Ammon's horn (tissue), 1 donor: ENCODE data around the gene NRIP1.
A peak's percentile ranks its signal among the peaks of the same experiment; 100 is the strongest.

Experiments
- DNase-seq: peaks from one replicate; pipeline ENCODE4 v3.0.0-alpha.2; 2016; ENCODE audit warnings: low spot score

The NRIP1 gene, protein sequence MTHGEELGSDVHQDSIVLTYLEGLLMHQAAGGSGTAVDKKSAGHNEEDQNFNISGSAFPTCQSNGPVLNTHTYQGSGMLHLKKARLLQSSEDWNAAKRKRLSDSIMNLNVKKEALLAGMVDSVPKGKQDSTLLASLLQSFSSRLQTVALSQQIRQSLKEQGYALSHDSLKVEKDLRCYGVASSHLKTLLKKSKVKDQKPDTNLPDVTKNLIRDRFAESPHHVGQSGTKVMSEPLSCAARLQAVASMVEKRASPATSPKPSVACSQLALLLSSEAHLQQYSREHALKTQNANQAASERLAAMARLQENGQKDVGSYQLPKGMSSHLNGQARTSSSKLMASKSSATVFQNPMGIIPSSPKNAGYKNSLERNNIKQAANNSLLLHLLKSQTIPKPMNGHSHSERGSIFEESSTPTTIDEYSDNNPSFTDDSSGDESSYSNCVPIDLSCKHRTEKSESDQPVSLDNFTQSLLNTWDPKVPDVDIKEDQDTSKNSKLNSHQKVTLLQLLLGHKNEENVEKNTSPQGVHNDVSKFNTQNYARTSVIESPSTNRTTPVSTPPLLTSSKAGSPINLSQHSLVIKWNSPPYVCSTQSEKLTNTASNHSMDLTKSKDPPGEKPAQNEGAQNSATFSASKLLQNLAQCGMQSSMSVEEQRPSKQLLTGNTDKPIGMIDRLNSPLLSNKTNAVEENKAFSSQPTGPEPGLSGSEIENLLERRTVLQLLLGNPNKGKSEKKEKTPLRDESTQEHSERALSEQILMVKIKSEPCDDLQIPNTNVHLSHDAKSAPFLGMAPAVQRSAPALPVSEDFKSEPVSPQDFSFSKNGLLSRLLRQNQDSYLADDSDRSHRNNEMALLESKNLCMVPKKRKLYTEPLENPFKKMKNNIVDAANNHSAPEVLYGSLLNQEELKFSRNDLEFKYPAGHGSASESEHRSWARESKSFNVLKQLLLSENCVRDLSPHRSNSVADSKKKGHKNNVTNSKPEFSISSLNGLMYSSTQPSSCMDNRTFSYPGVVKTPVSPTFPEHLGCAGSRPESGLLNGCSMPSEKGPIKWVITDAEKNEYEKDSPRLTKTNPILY (N-terminal part only)

DNA sequence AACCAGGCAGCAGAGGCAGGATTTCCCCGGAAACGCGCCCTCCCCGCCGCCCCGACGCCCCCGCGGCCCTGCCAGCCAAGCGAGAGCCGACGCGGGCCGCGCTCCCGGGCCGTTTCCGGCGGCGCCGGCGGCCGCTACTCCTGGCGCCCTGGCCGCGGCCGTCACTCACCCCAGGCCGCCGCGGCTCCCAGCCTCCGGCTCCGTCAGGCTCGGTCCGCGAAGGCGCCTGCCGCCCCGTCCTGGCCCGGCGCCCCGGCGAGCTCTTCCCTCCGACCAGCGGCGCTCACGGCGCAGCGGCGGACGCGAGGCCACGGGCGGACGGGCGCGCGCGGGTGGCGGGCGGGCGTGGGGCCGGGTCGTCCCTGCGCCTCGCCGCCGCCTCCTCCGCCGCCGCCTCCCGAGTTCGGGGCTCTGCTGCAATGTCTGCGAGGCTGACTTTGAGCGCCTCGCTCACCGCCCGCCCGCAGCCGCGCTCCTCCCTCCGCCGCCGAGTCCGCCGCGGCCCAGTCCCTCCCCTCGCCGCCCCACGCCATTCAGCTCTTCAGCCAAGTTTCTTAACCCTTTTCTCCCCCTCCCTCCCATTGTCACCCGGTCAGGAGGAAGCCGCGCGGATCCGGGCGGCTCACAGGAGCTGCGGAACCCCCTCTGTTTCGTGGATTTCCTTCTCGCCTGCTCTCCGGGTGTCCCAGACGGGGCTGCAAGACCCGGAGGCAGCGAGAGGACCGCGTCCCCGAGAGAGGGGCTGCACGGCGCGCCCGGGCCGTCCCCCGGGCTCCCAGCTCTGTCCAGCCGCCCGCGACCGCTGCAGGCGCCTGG lies at the start of gene NRIP1:
NRIP1 (minus strand) TSS at position 425 of the 816 bp plus-strand sequence. CDS start 96,808 bp downstream, outside the sequence.
- DNase-seq, result peak; percentile 95

DNA sequence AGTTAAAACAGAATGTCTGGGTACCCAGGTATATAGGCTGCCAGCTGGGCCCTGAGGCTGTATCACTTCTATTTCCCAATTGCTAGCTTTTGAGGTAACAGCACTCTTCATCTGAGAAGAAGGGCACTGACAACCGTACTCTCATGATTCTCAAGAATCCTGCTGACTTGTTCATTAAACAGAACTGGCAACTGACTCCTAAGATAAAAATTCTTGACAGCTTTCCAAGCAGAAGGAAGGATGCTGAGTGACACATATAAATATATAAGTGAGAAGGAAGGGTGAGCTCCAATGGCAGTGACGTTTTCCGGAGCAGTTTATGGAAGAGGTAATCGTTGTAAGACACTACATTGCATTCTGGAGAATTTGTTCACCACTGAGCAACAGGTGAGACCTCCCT lies 48.1 kb upstream of the NRIP1 start:
- DNase-seq, result no peak

DNA sequence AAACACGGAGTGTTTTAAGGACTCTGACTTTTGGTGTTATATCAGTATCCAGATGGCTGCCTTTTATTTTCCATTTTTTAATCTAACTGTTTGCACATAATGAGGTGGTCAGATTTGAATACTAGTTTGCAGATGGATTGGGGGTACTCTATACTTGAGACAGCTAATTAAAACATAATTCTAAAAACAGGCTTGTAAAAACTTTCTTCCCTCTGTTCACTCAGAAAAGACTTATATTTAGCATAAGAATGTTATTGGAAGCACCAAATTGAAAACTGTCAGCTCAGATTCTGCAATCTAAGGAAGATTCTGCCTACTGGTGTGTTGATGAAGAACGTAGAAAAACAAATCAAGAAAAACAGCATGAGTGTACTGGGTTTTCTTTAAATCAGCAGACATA lies 44.0 kb upstream of the NRIP1 start:
- DNase-seq, result no peak

DNA sequence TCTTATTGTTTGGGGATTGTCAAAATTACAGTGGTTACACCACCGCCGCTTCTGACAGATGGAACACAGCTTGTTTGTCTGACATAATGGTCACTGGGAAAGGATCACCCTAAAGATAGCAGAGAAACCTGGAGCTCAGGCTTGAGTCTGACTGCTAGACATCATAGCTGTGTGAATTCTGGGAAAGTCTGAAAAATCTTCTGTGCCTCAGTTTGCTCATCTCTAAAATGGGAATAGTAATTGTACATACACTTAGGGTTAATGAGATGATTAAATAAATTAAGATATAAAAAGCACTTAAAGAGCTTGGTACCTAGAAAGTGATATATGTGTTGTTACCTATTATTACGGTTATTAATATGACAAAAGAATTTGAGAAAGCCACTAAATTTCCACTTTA lies 39.7 kb upstream of the NRIP1 start:
- DNase-seq, result no peak

DNA sequence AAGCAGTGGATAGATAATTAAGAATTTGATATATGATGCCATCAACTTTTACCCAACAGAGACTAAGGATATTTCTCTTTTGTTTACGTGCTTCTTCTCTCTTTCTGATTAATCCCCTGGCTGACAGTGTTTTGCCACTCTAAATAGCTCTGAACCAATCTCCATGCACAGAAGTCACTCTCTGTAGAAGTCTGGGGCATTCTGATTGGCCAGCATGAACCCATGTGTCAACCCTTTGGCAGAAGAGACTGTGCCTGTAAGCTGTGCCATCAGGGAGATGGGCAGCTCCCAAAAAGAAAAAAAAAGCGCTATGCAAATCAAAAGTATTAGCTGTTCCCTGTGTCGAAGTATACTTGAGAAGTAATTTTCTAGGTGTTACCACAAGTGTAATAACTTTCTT lies 34.1 kb upstream of the NRIP1 start:
- no peak for DNase-seq

DNA sequence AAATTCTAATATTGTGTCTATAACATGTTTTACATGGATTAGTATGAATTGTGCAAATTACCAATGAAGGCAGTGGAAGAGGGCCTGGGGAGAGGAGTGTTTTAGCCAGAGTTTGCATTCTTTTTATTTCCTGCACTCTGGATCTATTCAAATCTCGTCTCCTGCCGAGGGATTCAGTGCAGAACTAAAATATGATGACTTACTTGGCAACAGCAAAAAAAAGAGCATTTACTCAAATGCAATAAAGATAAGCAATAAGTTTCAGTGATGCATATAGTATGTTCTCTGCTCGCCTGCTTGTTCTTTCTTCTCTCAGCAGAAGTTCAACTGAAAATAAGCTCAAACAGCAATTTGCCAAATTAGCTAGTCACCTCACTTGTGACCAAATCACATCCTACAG lies 33.4 kb upstream of the NRIP1 start:
- no peak for DNase-seq

DNA sequence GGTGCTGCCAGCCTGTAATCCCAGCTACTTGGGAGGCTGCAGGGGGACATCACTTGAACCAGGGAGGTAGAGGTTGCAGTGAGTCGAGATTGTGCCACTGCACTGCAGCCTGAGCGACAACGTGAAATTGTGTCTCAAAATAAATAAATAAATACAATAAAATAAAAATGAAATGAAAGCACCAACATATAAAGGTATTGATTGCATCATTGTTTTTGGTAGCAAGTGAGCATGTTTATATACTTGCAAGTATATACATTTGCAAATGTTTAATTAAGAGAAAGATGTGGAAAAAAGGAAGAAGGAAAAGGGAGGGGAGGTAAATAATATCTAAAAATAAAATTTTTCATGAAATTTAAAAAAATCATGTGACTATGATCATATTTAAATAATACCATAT lies 32.8 kb upstream of the NRIP1 start:
- no peak for DNase-seq

DNA sequence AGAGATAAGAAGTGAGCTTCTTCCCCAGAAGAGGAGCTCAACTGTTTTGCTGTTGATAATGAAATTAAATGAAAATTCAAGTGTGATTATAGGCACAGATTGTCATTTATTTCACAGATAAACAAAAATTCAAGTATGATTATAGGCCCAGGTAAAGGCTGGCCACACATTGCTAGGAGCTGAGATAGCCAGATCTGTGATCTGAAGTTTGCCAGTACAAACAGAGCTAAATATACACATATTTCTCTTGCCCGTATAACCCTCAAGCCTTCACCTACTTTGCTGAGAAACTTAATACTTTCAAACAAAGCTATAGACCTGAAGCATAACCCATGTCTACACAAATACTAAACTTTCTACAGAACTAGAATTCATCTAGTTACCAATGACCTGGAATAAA lies 31.3 kb upstream of the NRIP1 start:
- no peak for DNase-seq

DNA sequence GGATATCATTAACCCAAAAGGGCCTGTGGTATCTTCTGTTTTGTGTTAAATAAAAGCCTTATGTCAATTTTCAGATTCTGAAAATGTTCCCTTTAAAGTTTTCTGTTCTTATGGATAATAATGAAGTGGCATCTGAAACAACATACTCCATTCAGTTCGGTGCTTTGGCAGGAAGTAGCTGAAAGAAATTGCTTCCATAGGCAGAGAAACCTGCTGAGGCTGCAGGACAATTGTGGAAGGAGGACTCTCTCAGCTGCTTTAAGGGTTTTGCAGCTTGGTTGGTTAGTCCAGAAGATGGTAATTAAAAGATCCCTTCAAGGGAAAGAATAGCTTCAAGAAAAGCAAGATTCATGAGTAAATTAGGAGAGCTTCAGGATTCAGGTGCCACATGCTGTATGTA lies 30.5 kb upstream of the NRIP1 start:
- DNase-seq, result peak; percentile 14

DNA sequence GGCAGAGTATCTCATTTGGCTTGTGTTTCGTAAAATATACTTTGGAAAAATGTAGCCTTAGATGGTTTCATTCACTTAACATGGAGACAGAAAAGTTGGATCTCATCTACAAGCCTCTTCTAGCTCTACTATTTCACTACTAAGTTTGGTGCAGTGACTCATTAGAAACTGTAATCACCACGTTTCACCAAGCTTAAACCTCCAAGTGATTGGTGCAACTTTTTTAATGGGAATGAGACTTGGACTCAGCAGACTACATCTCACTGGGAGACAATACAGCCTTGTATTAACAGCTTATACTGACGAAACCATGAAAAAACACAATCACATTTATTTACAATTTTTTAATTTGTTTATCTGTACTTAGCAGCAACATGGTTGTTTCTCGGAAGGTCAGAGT lies 29.9 kb upstream of the NRIP1 start:
- DNase-seq, result no peak

DNA sequence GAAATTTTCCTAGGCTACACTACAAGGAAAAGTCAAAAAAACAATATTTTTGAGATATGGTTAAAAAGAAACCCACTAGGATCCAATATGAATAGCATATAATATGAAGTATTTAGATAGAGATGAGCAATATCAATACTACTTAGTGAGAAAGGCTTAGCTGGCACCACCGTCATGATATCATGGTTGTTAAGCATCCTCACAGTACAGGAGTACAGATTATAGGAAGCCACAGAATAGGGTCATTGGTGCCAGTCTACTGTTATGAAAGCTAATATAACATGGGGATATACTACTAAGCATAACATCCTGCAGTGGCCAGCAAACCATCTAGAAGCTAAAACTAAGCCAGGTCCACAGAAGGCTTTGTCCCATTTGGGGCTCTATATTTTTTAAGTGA lies 28.4 kb upstream of the NRIP1 start:
- no peak for DNase-seq

DNA sequence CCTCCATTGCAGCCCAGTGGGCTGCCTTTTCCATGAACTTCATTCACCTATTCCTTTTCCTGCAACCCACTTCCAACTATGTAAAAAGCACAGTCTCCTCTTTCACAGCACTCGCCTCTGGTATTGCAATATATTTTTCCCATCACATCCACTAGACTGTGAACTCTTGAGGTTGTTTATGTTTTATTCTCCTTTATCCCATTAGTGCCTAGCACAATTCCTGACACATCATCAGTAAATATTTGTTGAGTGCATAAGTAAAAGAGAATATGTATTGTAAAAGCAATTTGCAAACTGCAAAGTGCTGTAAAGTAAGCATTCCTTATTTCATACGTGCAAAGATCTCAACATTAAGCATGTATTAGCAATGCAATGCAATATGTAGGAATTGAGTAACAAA lies 27.9 kb upstream of the NRIP1 start:
- DNase-seq, result no peak

DNA sequence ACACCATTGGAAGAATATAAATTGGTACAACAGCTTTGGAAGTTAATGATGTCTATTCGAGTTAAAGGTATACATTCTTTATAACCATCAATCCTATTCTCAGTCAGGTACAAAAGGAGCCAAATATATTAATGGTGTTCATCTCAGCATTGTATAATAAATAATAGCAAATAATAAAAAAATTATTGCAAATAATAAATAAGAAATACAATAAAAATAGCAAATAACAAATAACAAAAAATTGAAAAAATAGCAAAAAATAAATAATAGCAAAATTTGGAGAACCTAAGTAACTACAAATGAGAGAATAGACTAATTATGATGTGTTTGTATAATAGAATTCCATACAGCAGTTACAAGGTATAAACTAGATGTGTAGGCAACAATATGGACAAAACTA lies 25.6 kb upstream of the NRIP1 start:
- DNase-seq, result no peak

DNA sequence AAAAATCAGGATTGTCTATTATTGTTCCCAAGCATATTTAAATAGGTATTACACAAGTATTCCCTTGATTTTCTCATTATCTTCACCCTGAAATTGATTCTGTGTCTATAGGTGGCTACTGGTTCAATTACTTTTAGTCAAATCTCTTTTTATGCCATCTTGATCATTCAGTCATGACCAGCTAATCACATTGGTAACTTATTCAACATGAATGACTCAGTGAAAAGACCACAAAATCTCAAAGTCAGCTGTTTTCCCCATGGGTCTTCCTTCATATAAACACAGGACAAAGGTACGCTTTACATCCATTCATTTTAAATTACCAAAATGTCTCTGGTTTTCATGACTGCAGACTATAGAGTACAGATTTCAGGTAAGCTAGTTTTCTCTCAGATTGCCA lies 23.7 kb upstream of the NRIP1 start:
- DNase-seq, result no peak

DNA sequence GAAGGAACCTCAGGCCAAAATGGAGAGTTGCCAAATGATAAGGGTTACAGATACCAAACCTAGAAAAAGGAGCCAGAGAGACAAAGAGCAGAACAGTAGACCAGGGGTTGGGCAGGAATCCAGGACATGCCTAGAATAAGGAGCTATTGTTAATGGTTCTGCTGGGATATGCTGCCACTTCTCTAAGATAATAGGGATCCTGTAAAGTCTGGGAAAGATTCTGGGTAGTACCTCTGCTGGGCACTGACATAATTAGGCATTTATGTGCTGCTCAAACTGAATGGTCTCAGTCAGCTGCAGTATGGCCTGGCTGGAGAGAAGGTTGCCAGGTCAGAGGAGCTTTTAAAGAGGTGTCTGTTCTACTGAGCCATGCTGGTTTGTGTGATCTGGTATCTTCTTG lies 19.9 kb upstream of the NRIP1 start:
- no peak for DNase-seq

DNA sequence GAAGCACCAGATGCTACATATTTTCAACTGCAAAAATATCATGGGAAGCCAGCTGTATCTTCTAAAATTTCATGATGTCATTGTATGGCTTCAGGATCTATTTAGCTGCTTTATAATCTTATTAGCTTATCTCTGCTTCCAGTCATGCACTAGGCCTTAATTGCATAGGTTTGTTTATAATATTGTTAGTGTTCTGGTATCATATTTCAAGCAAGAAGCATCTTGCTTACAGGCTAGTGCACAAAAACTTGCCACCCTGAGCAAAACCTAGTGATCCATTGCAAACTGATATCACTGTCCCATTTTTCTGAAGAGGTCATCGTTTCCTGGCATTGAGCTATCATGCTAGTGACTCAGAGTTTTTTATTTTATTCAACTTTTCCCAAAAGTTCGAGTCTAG lies 15.7 kb upstream of the NRIP1 start:
- no peak for DNase-seq

DNA sequence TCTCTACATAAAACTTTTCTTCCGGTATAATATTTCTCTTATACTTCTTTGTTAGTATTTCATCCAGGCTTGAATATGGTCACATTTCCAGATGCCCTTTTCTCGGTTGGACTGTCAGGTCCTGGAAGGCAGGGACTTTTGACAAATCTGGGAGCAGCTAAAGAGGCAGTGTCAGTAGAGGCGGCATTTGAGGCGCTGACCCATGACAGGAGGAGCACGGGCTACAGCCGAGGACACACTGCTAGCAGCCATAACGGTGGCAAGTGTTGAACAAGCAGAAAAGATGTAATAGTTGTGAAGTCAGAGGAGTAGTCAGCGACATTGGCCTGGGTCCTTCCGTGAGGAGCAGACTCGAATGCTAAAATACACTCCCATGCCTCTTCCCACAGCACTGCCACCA lies 14.5 kb upstream of the NRIP1 start:
- DNase-seq, result no peak

DNA sequence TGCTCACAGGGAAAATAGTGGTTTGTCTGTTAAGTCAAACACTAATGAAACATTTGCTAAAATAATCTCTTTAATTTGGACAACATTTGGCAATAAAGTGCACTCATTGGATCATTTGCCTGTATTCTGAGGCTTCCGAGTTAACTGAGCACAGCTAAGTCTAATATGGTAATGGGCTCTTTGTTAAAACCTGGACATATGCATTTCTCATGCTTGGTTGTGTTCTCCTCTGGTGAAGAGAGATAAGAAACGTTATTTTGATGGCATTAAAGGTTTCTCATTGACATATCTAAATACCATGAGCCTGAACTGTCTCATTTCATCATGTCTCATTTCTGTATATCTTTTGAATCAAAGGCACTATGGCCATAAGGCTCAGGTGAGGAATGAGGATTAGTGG lies 13.4 kb upstream of the NRIP1 start:
- no peak for DNase-seq

DNA sequence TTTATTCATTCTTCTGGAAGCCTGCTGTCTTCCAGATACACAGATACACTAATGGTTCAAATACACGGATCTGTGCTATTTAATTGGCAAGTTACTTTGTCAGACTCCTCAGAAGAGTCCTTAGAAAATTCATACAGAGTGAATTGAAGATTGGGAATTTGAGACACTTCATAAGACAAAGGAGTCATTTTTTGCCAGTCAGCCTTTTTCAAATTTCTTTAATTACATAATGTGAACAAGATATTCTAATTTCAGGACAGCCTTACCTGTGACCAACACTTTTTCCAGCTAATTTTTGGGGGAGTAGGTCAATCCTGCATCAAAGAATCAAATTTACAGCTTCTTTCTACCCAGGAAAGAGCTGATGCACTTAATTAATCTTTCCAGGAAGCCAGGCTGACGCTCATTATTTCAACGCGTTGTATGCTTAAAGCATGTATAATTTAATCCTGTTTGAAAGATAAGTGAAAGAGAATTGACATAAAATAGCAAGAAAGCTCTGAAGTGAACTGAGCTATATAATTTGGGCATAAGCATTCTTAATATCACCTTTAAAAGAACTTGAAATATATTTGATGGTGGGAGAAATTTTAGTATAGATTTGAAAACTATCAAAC lies 12.8 kb upstream of the NRIP1 start:
- DNase-seq, result no peak

DNA sequence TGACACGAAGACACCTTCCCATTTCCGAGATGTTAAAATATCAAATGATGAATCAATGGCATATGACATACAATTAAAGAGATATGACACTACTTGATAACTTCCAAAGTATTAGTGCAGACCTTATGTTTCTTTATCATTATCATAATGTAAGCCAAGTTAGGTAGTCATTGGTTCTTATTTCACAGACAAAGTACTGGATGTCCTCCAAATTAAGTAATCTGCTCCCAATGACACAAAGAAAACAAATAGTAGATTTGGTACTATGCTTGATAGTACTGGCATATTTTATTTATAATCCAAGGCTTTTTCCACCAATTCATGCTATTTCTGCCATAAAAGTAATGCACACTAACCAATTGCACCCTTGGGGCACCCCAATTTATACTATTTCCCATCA lies 11.9 kb upstream of the NRIP1 start:
- no peak for DNase-seq

DNA sequence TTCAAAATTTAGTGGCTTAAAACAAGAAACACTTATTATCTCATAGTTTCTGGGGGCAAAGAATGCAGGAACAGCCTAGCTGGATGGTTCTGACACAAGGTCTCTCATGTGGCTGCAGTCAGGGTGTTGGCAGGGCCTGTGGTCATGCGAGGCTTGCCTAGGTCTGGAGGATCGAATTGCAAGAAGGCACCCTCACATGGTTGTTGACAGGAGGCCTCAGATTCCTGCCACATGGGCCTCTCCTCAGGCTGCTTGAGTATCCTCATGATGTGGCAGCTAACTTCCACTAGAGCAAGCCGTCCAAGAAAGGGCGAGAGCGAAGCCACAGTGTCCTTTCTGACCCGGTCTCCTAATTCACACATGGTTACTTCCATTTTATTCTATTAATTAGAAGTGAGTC lies 6.2 kb upstream of the NRIP1 start:
- no peak for DNase-seq

DNA sequence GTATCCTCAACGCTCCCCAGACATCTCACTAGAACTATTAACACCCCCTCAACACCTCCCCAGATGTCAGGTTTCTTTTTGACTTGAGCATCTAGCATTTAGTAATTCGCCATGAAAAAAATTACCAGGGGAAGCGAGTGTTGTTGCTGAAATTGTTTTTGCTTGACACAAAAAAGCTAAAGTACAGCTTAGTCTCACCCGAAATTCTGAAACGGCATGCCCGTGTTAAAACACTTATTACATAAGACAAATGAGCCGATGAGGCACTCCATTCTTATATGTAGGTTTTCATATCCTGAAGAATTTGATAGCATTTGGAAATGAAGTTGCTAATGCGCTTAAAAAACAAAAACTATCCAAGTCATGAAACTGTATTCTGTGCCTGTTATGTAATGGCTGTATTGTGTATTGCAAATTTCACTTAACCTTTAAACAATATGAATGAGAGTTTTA lies 1.3 kb upstream of the NRIP1 start:
- DNase-seq, result peak; percentile 29
